Measurements from ENCODE around the gene RNF182. TPM values are rescaled to one million over a fixed set of nuclear protein-coding genes. Genes with fewer than 3 reads are reported as not detected.
A peak's percentile ranks its signal among the peaks of the same experiment; 100 is the strongest.

Gene RNF182
- total and polyA plus RNA-seq, 2 donors (not counting 1 experiment from before 2014, with no cell fraction given) = 2.5 to 14.1 TPM

- no peaks in the 10 kb centered on the region for H4K20me1 ChIP-seq (ENCODE audit: control insufficient read depth, extremely low read depth, insufficient read depth, low read length)
- no peak overlapping the region for H3K4me2 ChIP-seq (ENCODE audit: extremely low read depth, insufficient read depth, low read length)
- DNase-seq (ENCODE audit: low read depth in 2 of 2) = peak in 1 of 2 donors; percentile 29
- H3K9ac ChIP-seq (ENCODE audit: insufficient read depth, low read length) = no peak overlapping the region
- no peaks in the 10 kb centered on the region for H3K79me2 ChIP-seq (ENCODE audit: control insufficient read depth, insufficient read depth, low read length)
- H3K27me3 ChIP-seq (ENCODE audit: control insufficient read depth, insufficient read depth, low read length) = no peaks in the 10 kb centered on the region
- H3K36me3 ChIP-seq (ENCODE audit: control insufficient read depth, insufficient read depth, low read length) = no peaks in the 10 kb centered on the region
- no peak overlapping the region for H3K4me3 ChIP-seq (replicated peaks in 1 of 4; ENCODE audit: control extremely low read depth in 1 of 4, insufficient read depth in 1 of 4, low read depth in 3 of 4, low read length in 4 of 4)
- no peak overlapping the region for H2AFZ ChIP-seq (ENCODE audit: low read length)
- no peak overlapping the region for H3K27ac ChIP-seq (ENCODE audit: insufficient read depth, low read length)
- TF ChIP-seq EZH2 (IDR thresholded peaks at IDR 0.05; ENCODE audit: low read length, missing control alignments) (no peak), CTCF (conservative IDR thresholded peaks at IDR 0.05 in 1 of 2, IDR thresholded peaks at IDR 0.05 in 1 of 2; ENCODE audit: low read depth in 1 of 2, low read length in 2 of 2) (no peak)
- no peaks in the 10 kb centered on the region for H3K9me3 ChIP-seq (ENCODE audit: control insufficient read depth, insufficient read depth, low read depth, low read length)
- peaks cover 3% of the 10 kb centered on the region for H3K4me1 ChIP-seq (ENCODE audit: control insufficient read depth, extremely low read depth, insufficient read depth, low read length)
These were observed 66.0 kb downstream of the RNF182 start for GRCh38 chr6:13990796-13991195.

- H3K79me2 ChIP-seq (ENCODE audit: control insufficient read depth, insufficient read depth, low read length) = no peaks in the 10 kb centered on the region
- no peak overlapping the region for H3K4me3 ChIP-seq (replicated peaks in 1 of 4; ENCODE audit: control extremely low read depth in 1 of 4, insufficient read depth in 1 of 4, low read depth in 3 of 4, low read length in 4 of 4)
- TF ChIP-seq EZH2 (IDR thresholded peaks at IDR 0.05; ENCODE audit: low read length, missing control alignments) = no peak
- TF ChIP-seq CTCF (conservative IDR thresholded peaks at IDR 0.05 in 1 of 2, IDR thresholded peaks at IDR 0.05 in 1 of 2; ENCODE audit: low read depth in 1 of 2, low read length in 2 of 2) = no peak
- H3K27me3 ChIP-seq (ENCODE audit: control insufficient read depth, insufficient read depth, low read length) = no peaks in the 10 kb centered on the region
- no peak overlapping the region for H3K9ac ChIP-seq (ENCODE audit: insufficient read depth, low read length)
- H4K20me1 ChIP-seq (ENCODE audit: control insufficient read depth, extremely low read depth, insufficient read depth, low read length) = no peaks in the 10 kb centered on the region
- no peak for DNase-seq (ENCODE audit: low read depth in 2 of 2)
- no peaks in the 10 kb centered on the region for H3K36me3 ChIP-seq (ENCODE audit: control insufficient read depth, insufficient read depth, low read length)
- H3K4me1 ChIP-seq (ENCODE audit: control insufficient read depth, extremely low read depth, insufficient read depth, low read length) = peaks cover 3% of the 10 kb centered on the region
- no peak overlapping the region for H3K4me2 ChIP-seq (ENCODE audit: extremely low read depth, insufficient read depth, low read length)
- no peak overlapping the region for H3K27ac ChIP-seq (ENCODE audit: insufficient read depth, low read length)
- no peak overlapping the region for H2AFZ ChIP-seq (ENCODE audit: low read length)
- H3K9me3 ChIP-seq (ENCODE audit: control insufficient read depth, insufficient read depth, low read depth, low read length) = no peaks in the 10 kb centered on the region
These were observed 66.6 kb downstream of the RNF182 start for GRCh38 chr6:13991393-13991792.

GRCh38 chr6:13992417-13993055 lies 67.8 kb downstream of the RNF182 start:
- H3K4me1 ChIP-seq (ENCODE audit: control insufficient read depth, extremely low read depth, insufficient read depth, low read length) = peaks cover 3% of the 10 kb centered on the region
- DNase-seq (ENCODE audit: low read depth in 2 of 2) = peak; percentile 75 to 86
- TF ChIP-seq EZH2 (IDR thresholded peaks at IDR 0.05; ENCODE audit: low read length, missing control alignments) (no peak), CTCF (conservative IDR thresholded peaks at IDR 0.05 in 1 of 2, IDR thresholded peaks at IDR 0.05 in 1 of 2; ENCODE audit: low read depth in 1 of 2, low read length in 2 of 2) (no peak)
- H2AFZ ChIP-seq (ENCODE audit: low read length) = no peak overlapping the region
- no peak overlapping the region for H3K4me2 ChIP-seq (ENCODE audit: extremely low read depth, insufficient read depth, low read length)
- H3K79me2 ChIP-seq (ENCODE audit: control insufficient read depth, insufficient read depth, low read length) = no peaks in the 10 kb centered on the region
- no peaks in the 10 kb centered on the region for H3K27me3 ChIP-seq (ENCODE audit: control insufficient read depth, insufficient read depth, low read length)
- no peak overlapping the region for H3K4me3 ChIP-seq (replicated peaks in 1 of 4; ENCODE audit: control extremely low read depth in 1 of 4, insufficient read depth in 1 of 4, low read depth in 3 of 4, low read length in 4 of 4)
- H3K9me3 ChIP-seq (ENCODE audit: control insufficient read depth, insufficient read depth, low read depth, low read length) = no peaks in the 10 kb centered on the region
- H3K36me3 ChIP-seq (ENCODE audit: control insufficient read depth, insufficient read depth, low read length) = no peaks in the 10 kb centered on the region
- H4K20me1 ChIP-seq (ENCODE audit: control insufficient read depth, extremely low read depth, insufficient read depth, low read length) = no peaks in the 10 kb centered on the region
- no peak overlapping the region for H3K9ac ChIP-seq (ENCODE audit: insufficient read depth, low read length)
- no peak overlapping the region for H3K27ac ChIP-seq (ENCODE audit: insufficient read depth, low read length)
